Kasumi-1 (cell line): ENCODE measurements around the gene PURA.

ENCODE experiments used
- DNase-seq, 2 experiments: peaks; one replicate each; lab custom pipeline; 2025; lab: John Stamatoyannopoulos, UW

Gene PURA

GRCh38 chr5:140113699-140114263 lies at the start of gene PURA:
TSS of gene PURA (plus strand) at chr5:140114109. CDS start at chr5:140114182, 73 bp downstream.
- peak; percentile 90 to 93 for DNase-seq

GRCh38 chr5:140072812-140073211 lies 41.1 kb upstream of the PURA start:
- DNase-seq, result no peak

- peak; percentile 18 to 25 for DNase-seq
Measured at GRCh38 chr5:140073296-140073695, 40.6 kb upstream of the PURA start.

GRCh38 chr5:140075371-140075770 lies 38.5 kb upstream of the PURA start:
- DNase-seq, result peak; percentile 29 to 44

- DNase-seq, result no peak
Measured at GRCh38 chr5:140076142-140076541, 37.8 kb upstream of the PURA start.

GRCh38 chr5:140076788-140077187 lies 37.1 kb upstream of the PURA start:
- no peak for DNase-seq

GRCh38 chr5:140083120-140083519 lies 30.8 kb upstream of the PURA start:
- no peak for DNase-seq

- DNase-seq, result no peak
Measured at GRCh38 chr5:140083650-140084049, 30.3 kb upstream of the PURA start.

GRCh38 chr5:140084541-140084940 lies 29.4 kb upstream of the PURA start:
- no peak for DNase-seq

GRCh38 chr5:140090251-140090650 lies 23.7 kb upstream of the PURA start:
- no peak for DNase-seq

GRCh38 chr5:140093179-140093578 lies 20.7 kb upstream of the PURA start:
- no peak for DNase-seq

GRCh38 chr5:140093866-140094265 lies 20.0 kb upstream of the PURA start:
- DNase-seq, result no peak

GRCh38 chr5:140094889-140095288 lies 19.0 kb upstream of the PURA start:
- no peak for DNase-seq

- no peak for DNase-seq
Measured at GRCh38 chr5:140101179-140101578, 12.7 kb upstream of the PURA start.

- no peak for DNase-seq
Measured at GRCh38 chr5:140103154-140103553, 10.8 kb upstream of the PURA start.

GRCh38 chr5:140104100-140104499 lies 9.8 kb upstream of the PURA start:
- no peak for DNase-seq

- no peak for DNase-seq
Measured at GRCh38 chr5:140106101-140106500, 7.8 kb upstream of the PURA start.

GRCh38 chr5:140106805-140107311 lies 7.1 kb upstream of the PURA start:
- DNase-seq, result no peak

GRCh38 chr5:140107312-140108092 lies 6.4 kb upstream of the PURA start:
- DNase-seq, result peak; percentile 78 to 85

- no peak for DNase-seq
Measured at GRCh38 chr5:140108093-140109017, 5.6 kb upstream of the PURA start.

GRCh38 chr5:140109018-140109758 lies 4.7 kb upstream of the PURA start:
- no peak for DNase-seq
